ENCODE data around the gene CDADC1.

GRCh38 chr13:49219647-49220035 lies 28.1 kb upstream of the CDADC1 start:
- TF ChIP-seq CTCF (IDR thresholded peaks at IDR 0.05), result no peak
- TF ChIP-seq POLR2A (IDR thresholded peaks at IDR 0.05), result no peak

Measured in right lobe of liver (tissue), 4 donors.